HG03354 (cell line): ENCODE results near the gene JOSD1.

ENCODE experiments used
- ATAC-seq: cut with Tn5 transposase; IDR thresholded peaks from one replicate; pipeline ENCODE4 v1.9.1; 2021; ENCODE audit warnings: mild to moderate bottlenecking; ENCODE audit not compliant: unreplicated experiment, poor library complexity, severe bottlenecking

The JOSD1 gene

DNA sequence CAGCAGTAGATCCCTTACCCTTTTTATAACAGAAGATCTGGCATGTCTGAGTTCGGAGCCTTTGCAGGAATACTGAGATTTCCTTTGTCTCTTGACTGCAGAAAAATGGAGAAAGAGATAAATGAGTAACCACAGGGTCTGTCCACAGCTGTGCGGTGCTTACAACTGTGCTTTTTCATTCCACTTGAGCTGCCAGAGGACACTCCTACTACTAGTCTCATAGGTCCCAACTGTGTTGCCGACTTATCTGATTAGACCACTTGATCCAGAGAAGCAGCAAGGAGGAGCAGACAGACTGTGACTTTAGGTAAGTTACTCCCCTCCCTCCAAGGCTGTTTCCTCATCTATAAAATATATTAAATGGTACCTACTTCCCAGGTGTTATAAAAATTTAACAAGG lies 62.0 kb downstream of the JOSD1 start:
- no peak for ATAC-seq

DNA sequence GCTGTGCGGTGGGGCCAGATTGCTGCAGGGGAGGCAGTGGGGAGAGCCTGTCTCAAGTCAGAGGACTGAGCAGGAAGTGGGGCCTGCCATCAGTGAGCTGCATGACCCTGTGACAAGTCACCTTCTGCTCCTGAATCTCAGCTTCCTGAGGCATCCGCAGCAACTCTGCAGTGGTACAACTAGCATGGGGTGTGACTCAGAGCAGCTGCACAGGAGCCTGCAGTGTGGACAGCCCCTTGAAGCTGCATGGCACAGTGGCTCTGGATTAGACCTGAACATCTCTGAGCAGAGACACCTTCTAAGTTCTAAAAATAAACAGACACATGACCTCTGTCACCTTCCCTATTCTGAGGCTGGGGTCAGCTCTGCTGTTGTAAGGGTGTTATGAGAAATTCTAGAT lies 62.5 kb downstream of the JOSD1 start:
- ATAC-seq = no peak
